Fibroblast of villous mesenchyme (primary cell): ENCODE data around the gene TICAM2. TPM values are rescaled to one million over a fixed set of nuclear protein-coding genes. Genes with fewer than 3 reads are reported as not detected.
A peak's percentile ranks its signal among the peaks of the same experiment; 100 is the strongest.

ENCODE experiments used
- DNase-seq: peaks from one replicate; pipeline ENCODE4 v3.0.0-alpha.2; 2010; ENCODE audit warnings: low read depth
- H3K4me3 ChIP-seq: 2 replicates; pipeline ENCODE4 v1.5.1; 2011; ENCODE audit warnings: low read depth, mild to moderate bottlenecking, low read length
- CTCF ChIP-seq: IDR thresholded peaks from 2 replicates; pipeline ENCODE4 v1.5.1; 2012; ENCODE audit warnings: low read depth, mild to moderate bottlenecking, low read length; ENCODE audit not compliant: insufficient read depth
- total RNA-seq: library from RNA; depleted of rRNA; stranded (reverse); fragments of >200 nt; gene quantifications from 2 replicates; pipeline ENCODE4 v1.2.3, GENCODE V29; 2012

The TICAM2 gene
- total RNA-seq, 1 donor, result 6.9 TPM

- TF ChIP-seq CTCF, result no peak
- no peak for DNase-seq
- H3K4me3 ChIP-seq, result no peak overlapping the region
Measured at GRCh38 chr5:115639377-115639776, 37.1 kb upstream of the TICAM2 start.

- H3K4me3 ChIP-seq, result no peak overlapping the region
- TF ChIP-seq CTCF, result no peak
- DNase-seq, result no peak
Measured at GRCh38 chr5:115637507-115637906, 35.2 kb upstream of the TICAM2 start.

- no peak for TF ChIP-seq CTCF
- no peak for DNase-seq
- no peak overlapping the region for H3K4me3 ChIP-seq
Measured at GRCh38 chr5:115636008-115636407, 33.7 kb upstream of the TICAM2 start.

- H3K4me3 ChIP-seq, result peak overlapping the region; percentile 50
- peak; percentile 95 for TF ChIP-seq CTCF
- peak; percentile 83 for DNase-seq
Measured at GRCh38 chr5:115634343-115635132, 32.3 kb upstream of the TICAM2 start.

- TF ChIP-seq CTCF, result no peak
- DNase-seq, result no peak
- no peak overlapping the region for H3K4me3 ChIP-seq
Measured at GRCh38 chr5:115629903-115630302, 27.6 kb upstream of the TICAM2 start.

GRCh38 chr5:115627295-115627865 is 25.1 kb upstream of the TICAM2 start:
- no peak for DNase-seq
- TF ChIP-seq CTCF, result no peak
- H3K4me3 ChIP-seq, result no peak overlapping the region

GRCh38 chr5:115626445-115626823 is 24.2 kb upstream of the TICAM2 start:
- DNase-seq, result peak; percentile 78

More at GRCh38 chr5:115626445-115626823, 24.2 kb upstream of the TICAM2 start:
- no peak for TF ChIP-seq CTCF
- H3K4me3 ChIP-seq, result peak overlapping the region; percentile 90
